SK-N-SH treated with all-trans-retinoic acid at 6 μM for 48 hours (cell line): ENCODE measurements around the gene ZBTB16.

Experiments
- ATAC-seq: fragments of 200-7000 bp; cut with Tn5 transposase; 3 replicates; pipeline ENCODE4 v1.9.1; 2020; ENCODE audit warnings: mild to moderate bottlenecking, moderate library complexity
- ARNTL ChIP-seq: fragments of 450-650 bp; formaldehyde crosslinking; IDR thresholded peaks from 2 replicates; pipeline ENCODE4 v1.5.0; 2020; ENCODE audit warnings: low read depth, mild to moderate bottlenecking, moderate library complexity, borderline replicate concordance
- BACH2 ChIP-seq: fragments of 250-450 bp; sonication (Bioruptor Pico); IDR thresholded peaks from 2 replicates; pipeline ENCODE4 v1.9.0; 2021; ENCODE audit warnings: mild to moderate bottlenecking, borderline replicate concordance
- CREB5 ChIP-seq: fragments of 250-450 bp; sonication (Bioruptor Pico); IDR thresholded peaks from 2 replicates; pipeline ENCODE4 v1.5.1; 2020; ENCODE audit warnings: low read depth, mild to moderate bottlenecking, moderate library complexity
- CSDC2 ChIP-seq: fragments of 250-450 bp; sonication (Bioruptor Pico); IDR thresholded peaks from 2 replicates; pipeline ENCODE4 v1.5.0; 2020; ENCODE audit warnings: mild to moderate bottlenecking, moderate library complexity
- CSRNP3 ChIP-seq: fragments of 250-450 bp; sonication (Bioruptor Pico); IDR thresholded peaks from 2 replicates; pipeline ENCODE4 v1.5.1; 2021; ENCODE audit warnings: mild to moderate bottlenecking, moderate library complexity
- ESRRG ChIP-seq: fragments of 250-450 bp; sonication (Bioruptor Pico); IDR thresholded peaks from 2 replicates; pipeline ENCODE4 v1.6.1; 2021; ENCODE audit warnings: mild to moderate bottlenecking
- ISL1 ChIP-seq: fragments of 250-450 bp; sonication (Bioruptor Pico); IDR thresholded peaks from 2 replicates; pipeline ENCODE4 v2.1.2; 2022; ENCODE audit warnings: mild to moderate bottlenecking, moderate library complexity
- OSR1 ChIP-seq: fragments of 250-450 bp; sonication (Bioruptor Pico); IDR thresholded peaks from 2 replicates; pipeline ENCODE4 v1.8.0; 2022; ENCODE audit warnings: moderate library complexity, mild to moderate bottlenecking, inconsistent platforms
- PATZ1 ChIP-seq: fragments of 250-450 bp; sonication (Bioruptor Pico); IDR thresholded peaks from 2 replicates; pipeline ENCODE4 v1.8.0; 2020; ENCODE audit warnings: mild to moderate bottlenecking, moderate library complexity, borderline replicate concordance
- POU6F1 ChIP-seq: fragments of 250-450 bp; sonication (Bioruptor Pico); IDR thresholded peaks from 2 replicates; pipeline ENCODE4 v1.8.0; 2021; ENCODE audit warnings: low read depth, mild to moderate bottlenecking, moderate library complexity, borderline replicate concordance
- PPARA ChIP-seq: fragments of 250-450 bp; sonication (Bioruptor Pico); IDR thresholded peaks from 2 replicates; pipeline ENCODE4 v1.5.0; 2020; ENCODE audit warnings: mild to moderate bottlenecking, borderline replicate concordance
- RARB ChIP-seq: fragments of 250-450 bp; sonication (Bioruptor Pico); IDR thresholded peaks from 2 replicates; pipeline ENCODE4 v1.8.0; 2021; ENCODE audit warnings: mild to moderate bottlenecking, moderate library complexity
- SNAI2 ChIP-seq: fragments of 250-450 bp; sonication (Bioruptor Pico); IDR thresholded peaks from 2 replicates; pipeline ENCODE4 v1.5.0; 2020; ENCODE audit warnings: mild to moderate bottlenecking, moderate library complexity
- TCF4 ChIP-seq: fragments of 250-450 bp; sonication (Bioruptor Pico); IDR thresholded peaks from 2 replicates; pipeline ENCODE4 v1.8.0; 2021; ENCODE audit warnings: mild to moderate bottlenecking, moderate library complexity, borderline replicate concordance
- TOX ChIP-seq: fragments of 250-450 bp; sonication (Bioruptor Pico); IDR thresholded peaks from 2 replicates; pipeline ENCODE4 v1.8.0; 2021; ENCODE audit warnings: mild to moderate bottlenecking, moderate library complexity, borderline replicate concordance
- TSHZ2 ChIP-seq: fragments of 250-450 bp; sonication (Bioruptor Pico); IDR thresholded peaks from 2 replicates; pipeline ENCODE4 v1.5.0; 2020; ENCODE audit warnings: mild to moderate bottlenecking, moderate library complexity
- ZC3H10 ChIP-seq: fragments of 250-450 bp; sonication (Bioruptor Pico); IDR thresholded peaks from 2 replicates; pipeline ENCODE4 v1.5.1; 2021; ENCODE audit warnings: mild to moderate bottlenecking, moderate library complexity
- ZFP3 ChIP-seq: fragments of 250-450 bp; sonication (Bioruptor Pico); IDR thresholded peaks from 2 replicates; pipeline ENCODE4 v1.5.0; 2020; ENCODE audit warnings: mild to moderate bottlenecking, moderate library complexity
- ZFP30 ChIP-seq: fragments of 450-650 bp; formaldehyde crosslinking; IDR thresholded peaks from 2 replicates; pipeline ENCODE4 v1.5.0; 2022; ENCODE audit warnings: mild to moderate bottlenecking, moderate library complexity
- ZNF565 ChIP-seq: fragments of 450-650 bp; formaldehyde crosslinking; conservative IDR thresholded peaks from 2 replicates; pipeline ENCODE4 v1.5.0; 2020; ENCODE audit warnings: low read depth, mild to moderate bottlenecking, moderate library complexity
- ZNF70 ChIP-seq: fragments of 450-650 bp; formaldehyde crosslinking; IDR thresholded peaks from 2 replicates; pipeline ENCODE4 v1.5.0; 2020; ENCODE audit warnings: mild to moderate bottlenecking, moderate library complexity
- ZNF8 ChIP-seq: fragments of 450-650 bp; formaldehyde crosslinking; IDR thresholded peaks from 2 replicates; pipeline ENCODE4 v1.5.0; 2020; ENCODE audit warnings: mild to moderate bottlenecking, moderate library complexity

The ZBTB16 gene

GRCh38 chr11:114088836-114089235 lies 29.3 kb downstream of the ZBTB16 start:
- no peak for TF ChIP-seq POU6F1 (CRISPR knock-in tag)
- TF ChIP-seq SNAI2 (CRISPR knock-in tag), result no peak
- no peak for TF ChIP-seq PPARA (CRISPR knock-in tag)
- TF ChIP-seq TOX, result no peak
- no peak for TF ChIP-seq RARB (CRISPR knock-in tag)
- TF ChIP-seq ESRRG, result no peak
- TF ChIP-seq ZFP30 (CRISPR knock-in tag), result no peak
- TF ChIP-seq ZC3H10 (CRISPR knock-in tag), result no peak
- no peak for TF ChIP-seq ZFP3 (CRISPR knock-in tag)
- no peak for TF ChIP-seq ZNF70
- no peak for TF ChIP-seq TSHZ2 (CRISPR knock-in tag)
- TF ChIP-seq CSRNP3 (CRISPR knock-in tag), result no peak
- TF ChIP-seq TCF4, result no peak
- TF ChIP-seq CSDC2 (CRISPR knock-in tag), result no peak
- TF ChIP-seq CREB5 (CRISPR knock-in tag), result no peak
- TF ChIP-seq ZNF8 (CRISPR knock-in tag), result no peak
- no peak for ATAC-seq

GRCh38 chr11:114089748-114090147 lies 30.2 kb downstream of the ZBTB16 start:
- TF ChIP-seq ZC3H10 (CRISPR knock-in tag) (no peak), CSRNP3 (CRISPR knock-in tag) (no peak), SNAI2 (CRISPR knock-in tag) (no peak), ARNTL (no peak), OSR1 (CRISPR knock-in tag) (no peak), RARB (CRISPR knock-in tag) (no peak), CREB5 (CRISPR knock-in tag) (no peak), BACH2 (CRISPR knock-in tag) (no peak), ZNF8 (CRISPR knock-in tag) (no peak), TSHZ2 (CRISPR knock-in tag) (no peak), TCF4 (no peak), PATZ1 (no peak), PPARA (CRISPR knock-in tag) (no peak), ZNF70 (no peak), ESRRG (no peak), ZFP30 (CRISPR knock-in tag) (no peak), ZFP3 (CRISPR knock-in tag) (no peak), ZNF565 (no peak), ISL1 (CRISPR knock-in tag) (no peak)
- ATAC-seq, result no peak
